Prostate gland (tissue), 2 donors: Measurements from ENCODE around the gene COMMD7. TPM values are rescaled to one million over a fixed set of nuclear protein-coding genes. Genes with fewer than 3 reads are reported as not detected.

ENCODE experiments used
- DNase-seq: peaks from one replicate; pipeline ENCODE4 v3.0.0-alpha.2; 2019; ENCODE audit warnings: low spot score
- H3K27ac ChIP-seq, 2 donors: fragments of 200-600 bp; sonication (generic); 2 replicates each; pipeline ENCODE4 v1.5.1; 2017 to 2019
- H3K27me3 ChIP-seq: fragments of 200-600 bp; sonication (generic); replicated peaks from 2 replicates; pipeline ENCODE4 v1.5.1; 2019; ENCODE audit not compliant: insufficient read depth
- H3K36me3 ChIP-seq, 2 donors: fragments of 200-600 bp; sonication (generic); 1 replicate in 1 of 2; 2 replicates in 1 of 2; pipeline versions ENCODE4 v1.5.1 to v1.8.1; 2017 to 2019
- H3K4me1 ChIP-seq: fragments of 200-600 bp; sonication (generic); replicated peaks from 2 replicates; pipeline ENCODE4 v1.5.1; 2019
- H3K4me3 ChIP-seq, 2 donors: fragments of 200-600 bp; sonication (generic); 2 replicates each; pipeline ENCODE4 v1.5.1; 2017 to 2019
- H3K9me3 ChIP-seq: fragments of 200-600 bp; sonication (generic); 2 replicates; pipeline ENCODE4 v1.5.1; 2017
- POLR2A ChIP-seq: fragments of 450-650 bp; IDR thresholded peaks from one replicate; pipeline ENCODE4 v1.6.1; 2016; ENCODE audit warnings: antibody characterized with exemption, mild to moderate bottlenecking
- POLR2AphosphoS5 ChIP-seq: sonication (generic); formaldehyde crosslinking; IDR thresholded peaks from one replicate; pipeline ENCODE4 v1.6.1; 2017; ENCODE audit warnings: antibody characterized with exemption
- WGBS: methylation state at CpG from one replicate; pipeline ENCODE4 v1.1.5; 2018; 5-methylcytosine and 5-hydroxymethylcytosine counted together
- intact Hi-C: fragments of 100-400 bp; cut with DNase I; formaldehyde crosslinking; loops from one replicate; pipeline ENCODE4 v1.14.2; 2022
- total RNA-seq, 2 donors: library from RNA; depleted of rRNA; stranded (reverse); fragments of >200 nt; gene quantifications; one replicate each; pipeline ENCODE4 v1.1.0, GENCODE V29; 2016
- TF ChIP-seq, protein P1 (sequence below), 4 experiments: fragments of 200-600 bp in 2 of 4; fragments of 450-650 bp in 2 of 4; sonication (generic) in 2 of 4; IDR thresholded peaks; 1 replicate in 3 of 4; 2 replicates in 1 of 4; pipeline ENCODE4 v1.5.1; 2016 to 2019; ENCODE audit warnings: antibody characterized with exemption in 4 of 4, mild to moderate bottlenecking in 2 of 4, moderate library complexity in 2 of 4

Gene COMMD7
- total RNA-seq, 2 donors from 2014 or later = 26.3 to 48.3 TPM

DNA sequence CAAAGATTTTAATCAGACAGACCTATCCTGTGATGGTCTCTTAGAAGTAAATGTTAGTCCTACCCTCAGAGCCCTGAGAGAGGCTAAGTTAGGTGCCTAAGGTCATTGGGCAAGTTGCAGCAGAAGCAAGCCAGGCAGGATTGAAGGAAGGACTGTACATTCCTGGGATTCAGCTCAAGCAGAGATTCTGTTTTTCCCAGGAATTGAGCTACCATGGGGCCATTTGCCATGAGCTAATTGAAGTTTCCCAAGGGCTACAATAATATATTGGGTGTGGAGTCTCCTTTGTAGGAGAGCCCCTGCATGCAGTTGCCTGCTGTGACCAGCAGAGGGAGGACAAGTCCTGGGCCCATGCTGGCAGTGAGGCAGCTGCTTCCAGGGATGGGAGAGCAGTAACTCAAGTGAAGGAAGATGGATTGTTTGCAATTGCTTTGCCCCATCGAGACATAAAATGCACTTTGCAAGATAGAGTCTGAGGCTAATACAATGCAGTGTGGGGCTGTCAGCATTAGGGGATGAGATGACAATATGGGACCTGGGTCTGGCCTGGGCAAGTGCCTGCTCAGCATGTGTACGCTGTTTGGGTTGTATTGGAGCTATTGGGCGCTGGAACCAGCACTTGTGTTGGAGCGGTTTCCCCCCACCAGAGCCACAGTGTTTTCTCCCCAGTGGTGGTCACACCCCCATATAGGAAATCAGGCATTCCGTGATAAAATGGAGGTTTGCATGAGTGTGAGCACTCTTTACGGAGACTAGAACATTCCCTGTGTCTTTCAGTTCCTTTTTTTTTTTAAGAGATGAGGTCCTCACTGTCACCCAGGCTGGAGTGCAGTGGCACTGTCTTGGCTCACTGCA is 46.9 kb upstream of the COMMD7 start:
- 74% methylated on average over 6 of the region's 6 CpGs for WGBS
- DNase-seq = peak; percentile 63

DNA sequence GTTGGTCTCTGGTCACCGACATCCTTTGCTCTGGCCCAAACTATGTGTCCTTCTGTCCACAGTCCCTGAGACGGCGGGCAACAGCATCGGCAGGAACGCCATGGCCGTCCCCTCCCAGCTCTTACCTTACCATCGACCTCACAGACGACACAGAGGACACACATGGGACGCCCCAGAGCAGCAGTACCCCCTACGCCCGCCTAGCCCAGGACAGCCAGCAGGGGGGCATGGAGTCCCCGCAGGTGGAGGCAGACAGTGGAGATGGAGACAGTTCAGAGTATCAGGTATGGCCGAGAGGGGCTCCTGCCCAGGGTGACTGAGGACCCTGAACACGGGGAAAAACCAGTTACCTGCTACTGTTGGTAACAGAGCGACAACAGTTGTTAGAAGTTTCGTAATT is 43.9 kb upstream of the COMMD7 start:
- Histone ChIP-seq H3K9me3 (no peaks in the 10 kb centered on the region), H3K36me3 (no peaks in the 10 kb centered on the region), H3K27me3 (no peaks in the 10 kb centered on the region), H3K4me3 (no peak overlapping the region), H3K27ac (no peak overlapping the region), H3K4me1 (no peaks in the 10 kb centered on the region)
- 89% methylated on average over 16 of the region's 16 CpGs for WGBS
- no peak for DNase-seq
- intact Hi-C loops = no loop called here
- TF ChIP-seq POLR2A = no peak
- TF ChIP-seq, protein P1, sequence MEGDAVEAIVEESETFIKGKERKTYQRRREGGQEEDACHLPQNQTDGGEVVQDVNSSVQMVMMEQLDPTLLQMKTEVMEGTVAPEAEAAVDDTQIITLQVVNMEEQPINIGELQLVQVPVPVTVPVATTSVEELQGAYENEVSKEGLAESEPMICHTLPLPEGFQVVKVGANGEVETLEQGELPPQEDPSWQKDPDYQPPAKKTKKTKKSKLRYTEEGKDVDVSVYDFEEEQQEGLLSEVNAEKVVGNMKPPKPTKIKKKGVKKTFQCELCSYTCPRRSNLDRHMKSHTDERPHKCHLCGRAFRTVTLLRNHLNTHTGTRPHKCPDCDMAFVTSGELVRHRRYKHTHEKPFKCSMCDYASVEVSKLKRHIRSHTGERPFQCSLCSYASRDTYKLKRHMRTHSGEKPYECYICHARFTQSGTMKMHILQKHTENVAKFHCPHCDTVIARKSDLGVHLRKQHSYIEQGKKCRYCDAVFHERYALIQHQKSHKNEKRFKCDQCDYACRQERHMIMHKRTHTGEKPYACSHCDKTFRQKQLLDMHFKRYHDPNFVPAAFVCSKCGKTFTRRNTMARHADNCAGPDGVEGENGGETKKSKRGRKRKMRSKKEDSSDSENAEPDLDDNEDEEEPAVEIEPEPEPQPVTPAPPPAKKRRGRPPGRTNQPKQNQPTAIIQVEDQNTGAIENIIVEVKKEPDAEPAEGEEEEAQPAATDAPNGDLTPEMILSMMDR (IDR thresholded peaks at IDR 0.05) = no peak

More for the DNA sequence above, 46.9 kb upstream of the COMMD7 start:
- TF ChIP-seq, protein P1 (IDR thresholded peaks at IDR 0.05) = peak; percentile 93 to 96 (median 94)
- peak; percentile 23 for TF ChIP-seq POLR2AphosphoS5
- no peak for TF ChIP-seq POLR2A
- Histone ChIP-seq H3K27me3 (no peaks in the 10 kb centered on the region), H3K4me1 (no peaks in the 10 kb centered on the region), H3K27ac (no peak overlapping the region), H3K9me3 (no peaks in the 10 kb centered on the region), H3K4me3 (no peak overlapping the region), H3K36me3 (no peaks in the 10 kb centered on the region)
- intact Hi-C loops = loop anchor here (5.0 to 10.0 kb wide), 2 partner anchors 305 to 512 kb away; no protein-coding TSS in a partner anchor

DNA sequence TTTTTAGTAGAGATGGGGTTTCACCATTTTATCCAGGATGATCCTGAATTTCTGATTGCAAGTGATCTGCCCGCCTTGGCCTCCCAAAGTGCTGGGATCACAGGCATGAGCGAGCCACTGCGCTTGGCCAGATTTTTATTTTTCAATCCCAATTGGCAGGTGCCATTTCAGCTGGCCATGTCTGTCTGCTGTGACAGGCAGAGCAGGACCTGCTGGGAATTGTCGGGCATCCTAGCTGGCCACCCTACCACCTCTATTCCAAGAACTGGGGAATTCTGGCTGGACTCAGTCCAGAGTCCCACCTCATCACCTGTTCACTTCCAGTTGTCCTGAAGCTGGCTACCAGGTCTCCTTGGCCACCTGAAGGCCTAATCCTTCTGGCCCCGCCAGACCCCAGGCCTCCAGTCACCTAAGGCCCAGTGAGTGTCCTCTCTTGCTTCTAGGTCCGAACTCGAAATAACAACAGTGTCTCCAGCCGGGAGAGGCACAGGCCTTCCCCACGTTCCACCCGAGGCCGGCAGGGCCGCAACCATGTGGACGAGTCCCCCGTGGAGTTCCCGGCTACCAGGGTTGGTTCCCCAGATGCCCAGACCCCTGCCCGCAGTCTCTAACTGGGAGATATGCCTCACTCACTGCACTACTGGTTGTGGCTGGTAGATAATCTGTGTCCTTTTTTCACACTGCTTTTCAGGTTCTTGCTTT is 42.9 kb upstream of the COMMD7 start:
- 96% methylated on average over 15 of the region's 16 CpGs for WGBS
- no peaks in the 10 kb centered on the region for H3K36me3 ChIP-seq
- H3K9me3 ChIP-seq = no peaks in the 10 kb centered on the region
- DNase-seq = no peak
- intact Hi-C loops = no loop called here
- no peak overlapping the region for H3K4me3 ChIP-seq
- TF ChIP-seq POLR2A = no peak
- TF ChIP-seq POLR2AphosphoS5 = no peak
- TF ChIP-seq, protein P1 (IDR thresholded peaks at IDR 0.05) = no peak
- no peaks in the 10 kb centered on the region for H3K4me1 ChIP-seq
- no peaks in the 10 kb centered on the region for H3K27me3 ChIP-seq
- no peak overlapping the region for H3K27ac ChIP-seq

DNA sequence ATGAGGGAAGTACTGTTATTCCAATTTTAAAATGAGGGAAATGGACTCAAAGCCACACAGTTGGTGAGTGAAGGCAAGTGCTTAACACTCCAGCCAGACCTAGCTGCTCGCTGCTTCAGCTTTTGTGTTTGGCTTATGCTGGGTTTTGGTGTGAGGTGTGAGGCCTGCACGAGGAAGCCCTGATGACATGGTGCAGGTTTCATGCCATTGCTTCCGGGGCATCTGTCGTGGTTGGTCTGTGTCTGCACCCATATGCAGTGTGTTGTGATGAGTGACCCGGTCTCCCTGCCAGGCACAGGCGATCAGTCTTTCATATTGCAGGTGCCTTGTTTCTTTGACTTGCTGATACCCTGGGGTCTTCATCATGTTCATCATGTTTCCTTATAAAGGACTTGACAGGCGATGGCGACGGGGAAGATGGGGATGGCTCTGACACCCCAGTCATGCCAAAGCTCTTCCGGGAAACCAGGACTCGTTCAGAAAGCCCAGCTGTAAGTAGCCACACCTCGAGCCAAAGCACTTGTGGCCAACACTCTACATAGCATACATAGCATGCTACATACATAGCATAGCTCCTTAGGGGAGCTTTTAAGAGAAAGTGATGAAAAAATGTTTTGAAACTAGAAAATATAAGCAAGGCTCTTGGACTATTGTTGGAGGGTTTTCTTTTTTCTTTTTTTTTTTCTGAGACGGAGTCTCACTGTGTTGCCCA is 41.3 kb upstream of the COMMD7 start:
- TF ChIP-seq POLR2AphosphoS5 (no peak), POLR2A (no peak)
- TF ChIP-seq, protein P1 (IDR thresholded peaks at IDR 0.05) = no peak
- no peaks in the 10 kb centered on the region for H3K36me3 ChIP-seq
- intact Hi-C loops = no loop called here

More for the DNA sequence above, 41.3 kb upstream of the COMMD7 start:
- Histone ChIP-seq H3K27me3 (no peaks in the 10 kb centered on the region), H3K4me1 (no peaks in the 10 kb centered on the region), H3K4me3 (no peak overlapping the region), H3K9me3 (no peaks in the 10 kb centered on the region), H3K27ac (no peak overlapping the region)
- no peak for DNase-seq
- 93% methylated on average over 13 of the region's 13 CpGs for WGBS
